CD4-positive, alpha-beta T cell (primary cell): Measurements from ENCODE around the gene COL25A1. TPM values are rescaled to one million over a fixed set of nuclear protein-coding genes. Genes with fewer than 3 reads are reported as not detected.

Experiments
- ATAC-seq: fragments of 200-7000 bp; cut with Tn5 transposase; one replicate; pipeline ENCODE4 v1.10.0; 2022; ENCODE audit warnings: mild to moderate bottlenecking; ENCODE audit not compliant: poor library complexity
- CTCF ChIA-PET: fragments of 350-600 bp; sonication (Branson Sonifier 250); formaldehyde crosslinking; loops from one replicate; lab custom pipeline; 2021; ENCODE audit warnings: antibody characterized with exemption, inconsistent platforms; lab: Charles Lee
- POLR2A ChIA-PET: fragments of 350-600 bp; sonication (Branson Sonifier 250); formaldehyde crosslinking; loops from one replicate; lab custom pipeline; 2021; ENCODE audit warnings: antibody characterized with exemption, inconsistent platforms; lab: Charles Lee
- DNase-seq, 14 experiments: peaks; one replicate each; pipeline ENCODE4 v3.0.0-alpha.2; 2013 to 2020; ENCODE audit warnings: mixed read lengths in 2 of 14
- H3K27ac ChIP-seq, 2 donors: one replicate each; pipeline versions ENCODE4 v1.5.1 to v1.7.0; 2013; ENCODE audit warnings: low read length in 2 of 2, low read depth in 1 of 2, mild to moderate bottlenecking in 1 of 2
- H3K27me3 ChIP-seq, 2 experiments: 1 replicate in 1 of 2; 2 replicates in 1 of 2; pipeline versions ENCODE4 v1.6.1 to v1.7.0; 2013; ENCODE audit warnings: low read length in 2 of 2, control low read depth in 1 of 2, mild to moderate bottlenecking in 1 of 2, moderate library complexity in 1 of 2; ENCODE audit not compliant: insufficient read depth in 2 of 2, control insufficient read depth in 1 of 2
- H3K36me3 ChIP-seq: one replicate; pipeline ENCODE4 v1.6.1; 2013; ENCODE audit warnings: low read length, control low read depth; ENCODE audit not compliant: insufficient read depth
- H3K4me1 ChIP-seq: one replicate; pipeline ENCODE4 v1.6.1; 2013; ENCODE audit warnings: low read length, control low read depth; ENCODE audit not compliant: insufficient read depth
- H3K4me3 ChIP-seq: one replicate; pipeline ENCODE4 v1.5.1; 2013; ENCODE audit warnings: mild to moderate bottlenecking, low read length, moderate library complexity
- H3K9me3 ChIP-seq, 2 experiments: 1 replicate in 1 of 2; 2 replicates in 1 of 2; pipeline versions ENCODE4 v1.6.1 to v1.7.0; 2013; ENCODE audit warnings: low read length in 2 of 2, mild to moderate bottlenecking in 2 of 2, control low read depth in 1 of 2, moderate library complexity in 1 of 2; ENCODE audit not compliant: control insufficient read depth in 1 of 2, insufficient read depth in 1 of 2
- H3K27ac Mint-ChIP-seq: one replicate; pipeline ENCODE4 v1.8.0; 2020; ENCODE audit warnings: mixed read lengths
- H3K27me3 Mint-ChIP-seq: one replicate; pipeline ENCODE4 v1.8.0; 2021; ENCODE audit warnings: mixed read lengths
- H3K36me3 Mint-ChIP-seq: one replicate; pipeline ENCODE4 v1.8.0; 2021; ENCODE audit warnings: low read depth, mixed read lengths
- H3K4me1 Mint-ChIP-seq: one replicate; pipeline ENCODE4 v1.8.0; 2021; ENCODE audit warnings: low read depth, mixed read lengths
- H3K4me3 Mint-ChIP-seq: one replicate; pipeline ENCODE4 v1.8.0; 2020; ENCODE audit warnings: mild to moderate bottlenecking, mixed read lengths
- H3K9me3 Mint-ChIP-seq: one replicate; pipeline ENCODE4 v1.8.0; 2020; ENCODE audit warnings: mixed read lengths
- intact Hi-C, 2 experiments: fragments of 100-400 bp; cut with DNase I in 1 of 2; cut with micrococcal nuclease in 1 of 2; formaldehyde crosslinking; loops; one replicate each; pipeline versions ENCODE4 v1.15.1 to v1.9.0; 2023 to 2025; cut with DNase I, micrococcal nuclease
- total RNA-seq, 174 experiments: library from RNA in 2 of 174; stranded (reverse) in 2 of 174; gene quantifications; one replicate each; pipeline ENCODE4 v1.2.3 and lab custom pipeline; 2021 to 2026
- TF ChIP-seq, protein P1 (sequence below): fragments of 200-600 bp; IDR thresholded peaks from one replicate; pipeline ENCODE4 v1.8.0; 2022; ENCODE audit warnings: antibody characterized with exemption, mild to moderate bottlenecking

COL25A1 gene
- total RNA-seq, 2 experiments from 2014 or later, result 0.42 TPM; not detected in 1

DNA sequence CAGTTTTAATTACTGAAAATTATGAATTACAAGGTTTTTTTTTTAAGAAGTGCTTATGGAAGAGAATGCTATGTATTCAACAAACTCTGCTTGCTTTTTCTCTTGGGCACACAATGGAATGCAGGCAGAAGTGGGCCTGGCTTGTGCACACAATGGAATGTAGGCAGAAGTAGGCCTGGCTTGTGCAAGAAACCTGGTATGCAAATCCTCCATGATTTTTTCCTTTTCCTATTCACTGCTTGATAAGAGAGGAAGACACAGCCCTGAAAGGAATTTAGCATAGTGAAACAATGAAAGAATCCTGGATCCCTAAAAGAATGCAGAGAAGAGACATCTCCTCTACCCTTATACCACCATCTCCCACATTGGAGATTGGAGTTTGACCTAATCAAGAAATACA, 138.4 kb downstream of the COL25A1 start:
- TF ChIP-seq, protein P1, sequence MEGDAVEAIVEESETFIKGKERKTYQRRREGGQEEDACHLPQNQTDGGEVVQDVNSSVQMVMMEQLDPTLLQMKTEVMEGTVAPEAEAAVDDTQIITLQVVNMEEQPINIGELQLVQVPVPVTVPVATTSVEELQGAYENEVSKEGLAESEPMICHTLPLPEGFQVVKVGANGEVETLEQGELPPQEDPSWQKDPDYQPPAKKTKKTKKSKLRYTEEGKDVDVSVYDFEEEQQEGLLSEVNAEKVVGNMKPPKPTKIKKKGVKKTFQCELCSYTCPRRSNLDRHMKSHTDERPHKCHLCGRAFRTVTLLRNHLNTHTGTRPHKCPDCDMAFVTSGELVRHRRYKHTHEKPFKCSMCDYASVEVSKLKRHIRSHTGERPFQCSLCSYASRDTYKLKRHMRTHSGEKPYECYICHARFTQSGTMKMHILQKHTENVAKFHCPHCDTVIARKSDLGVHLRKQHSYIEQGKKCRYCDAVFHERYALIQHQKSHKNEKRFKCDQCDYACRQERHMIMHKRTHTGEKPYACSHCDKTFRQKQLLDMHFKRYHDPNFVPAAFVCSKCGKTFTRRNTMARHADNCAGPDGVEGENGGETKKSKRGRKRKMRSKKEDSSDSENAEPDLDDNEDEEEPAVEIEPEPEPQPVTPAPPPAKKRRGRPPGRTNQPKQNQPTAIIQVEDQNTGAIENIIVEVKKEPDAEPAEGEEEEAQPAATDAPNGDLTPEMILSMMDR, result no peak
- POLR2A ChIA-PET, result no interaction called here
- H3K4me3 ChIP-seq, result no peak overlapping the region
- intact Hi-C loops, result no loop called here
- H3K36me3 ChIP-seq, result no peaks in the 10 kb centered on the region
- no peaks in the 10 kb centered on the region for H3K4me1 Mint-ChIP-seq
- no peak for DNase-seq
- no peaks in the 10 kb centered on the region for H3K4me1 ChIP-seq
- no peak overlapping the region for H3K4me3 Mint-ChIP-seq
- H3K27me3 ChIP-seq, result no peaks in the 10 kb centered on the region
- H3K27ac ChIP-seq, result no peak overlapping the region
- H3K9me3 Mint-ChIP-seq, result no peaks in the 10 kb centered on the region
- H3K27me3 Mint-ChIP-seq, result no peaks in the 10 kb centered on the region
- CTCF ChIA-PET, result no interaction called here
- no peak for ATAC-seq
- no peaks in the 10 kb centered on the region for H3K36me3 Mint-ChIP-seq
- no peak overlapping the region for H3K27ac Mint-ChIP-seq
- H3K9me3 ChIP-seq, result no peaks in the 10 kb centered on the region

DNA sequence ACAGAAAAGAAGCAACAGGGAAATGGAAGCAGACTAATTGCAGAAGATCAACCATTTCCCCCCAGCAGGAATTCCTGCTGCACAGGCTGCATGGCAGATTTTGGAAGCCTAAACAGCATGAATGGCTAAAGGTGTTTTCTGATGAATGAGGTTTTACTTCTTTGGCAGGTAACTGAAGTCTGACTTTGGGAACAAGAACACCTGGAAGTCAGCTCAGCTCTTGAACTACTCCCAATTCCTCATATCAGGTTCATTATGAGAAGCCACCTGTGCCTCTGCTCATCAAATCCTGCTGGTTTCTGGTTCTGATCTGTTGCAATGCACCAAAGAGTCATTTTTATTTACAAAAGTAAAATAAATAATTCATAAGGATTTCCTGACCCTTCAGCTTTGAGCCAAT, 139.0 kb downstream of the COL25A1 start:
- Histone ChIP-seq H3K4me1 (no peaks in the 10 kb centered on the region), H3K9me3 (no peaks in the 10 kb centered on the region), H3K27me3 (no peaks in the 10 kb centered on the region), H3K4me3 (no peak overlapping the region), H3K27ac (no peak overlapping the region), H3K36me3 (no peaks in the 10 kb centered on the region)
- no peak overlapping the region for H3K27ac Mint-ChIP-seq
- ChIA-PET CTCF (no interaction called here), POLR2A (no interaction called here)
- H3K4me1 Mint-ChIP-seq, result no peaks in the 10 kb centered on the region
- no peaks in the 10 kb centered on the region for H3K9me3 Mint-ChIP-seq
- intact Hi-C loops, result no loop called here
- no peak for ATAC-seq
- TF ChIP-seq, protein P1, result no peak
- no peaks in the 10 kb centered on the region for H3K27me3 Mint-ChIP-seq
- DNase-seq, result no peak
- H3K36me3 Mint-ChIP-seq, result no peaks in the 10 kb centered on the region
- no peak overlapping the region for H3K4me3 Mint-ChIP-seq

DNA sequence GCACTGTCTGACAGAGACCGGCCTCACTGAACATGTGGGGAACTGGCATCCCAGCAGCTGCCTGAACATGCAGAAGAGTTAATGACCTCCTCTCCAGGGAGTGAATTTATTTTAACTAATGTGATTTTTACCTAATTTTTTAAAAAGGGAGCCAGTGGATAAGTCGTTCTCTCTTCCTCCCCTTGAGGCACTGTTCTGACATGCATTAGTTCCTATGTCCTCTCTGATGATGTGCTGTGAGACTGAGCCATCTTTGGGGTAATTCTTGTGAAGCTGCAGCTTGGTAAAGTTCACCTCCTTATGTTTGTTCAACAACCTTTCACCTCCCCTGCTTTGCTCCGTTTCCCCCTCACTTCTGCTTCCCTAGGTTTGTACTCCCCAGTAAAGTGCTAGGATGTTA, 139.7 kb downstream of the COL25A1 start:
- DNase-seq, result no peak
- H3K27me3 Mint-ChIP-seq, result no peaks in the 10 kb centered on the region
- H3K36me3 ChIP-seq, result no peaks in the 10 kb centered on the region
- H3K27ac Mint-ChIP-seq, result no peak overlapping the region
- no peak overlapping the region for H3K27ac ChIP-seq
- no peaks in the 10 kb centered on the region for H3K9me3 Mint-ChIP-seq
- ChIA-PET CTCF (no interaction called here), POLR2A (no interaction called here)
- H3K4me1 ChIP-seq, result no peaks in the 10 kb centered on the region
- no peak overlapping the region for H3K4me3 Mint-ChIP-seq
- no peaks in the 10 kb centered on the region for H3K9me3 ChIP-seq
- TF ChIP-seq, protein P1, result no peak
- H3K36me3 Mint-ChIP-seq, result no peaks in the 10 kb centered on the region
- intact Hi-C loops, result no loop called here
- H3K4me3 ChIP-seq, result no peak overlapping the region
- no peak for ATAC-seq
- H3K4me1 Mint-ChIP-seq, result no peaks in the 10 kb centered on the region
- H3K27me3 ChIP-seq, result no peaks in the 10 kb centered on the region
